Kasumi-1 (cell line): ENCODE results near the gene PDE4B.

Source experiments
- DNase-seq, 2 experiments: peaks; one replicate each; lab custom pipeline; 2025; lab: John Stamatoyannopoulos, UW

PDE4B gene

DNA sequence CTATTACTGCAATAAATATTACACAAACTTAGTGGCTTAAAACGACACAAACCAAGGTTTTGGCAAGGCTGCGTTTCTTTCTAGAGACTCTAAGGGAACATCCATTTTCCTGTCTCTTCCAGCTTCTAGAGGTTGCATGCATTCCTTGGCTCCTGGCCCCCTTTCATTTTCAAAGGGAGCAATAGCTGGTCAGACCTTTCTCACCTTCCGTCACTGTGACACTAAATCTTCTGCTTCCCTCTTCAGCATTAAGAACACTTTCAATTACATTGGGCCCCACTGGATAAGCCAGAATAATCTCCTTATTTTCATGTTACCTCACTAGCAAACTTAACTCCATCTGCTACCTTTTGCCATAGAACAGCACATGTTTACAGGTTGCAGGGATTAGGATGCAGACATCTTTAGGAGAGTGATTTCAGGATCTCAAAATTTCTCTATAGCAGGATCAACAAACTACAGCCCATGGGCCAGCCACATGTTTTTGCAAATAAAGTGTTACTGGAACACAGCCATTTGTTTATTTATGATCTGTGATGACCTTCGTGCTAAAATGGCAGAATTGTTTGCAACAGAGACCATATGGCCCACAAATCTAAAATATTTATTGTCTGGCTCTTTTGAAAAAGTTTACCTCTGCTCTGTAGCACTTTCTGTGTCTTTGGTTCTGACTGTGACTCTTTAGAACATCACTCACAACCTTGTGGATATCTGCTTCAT lies 519.7 kb downstream of the PDE4B start:
- DNase-seq, result no peak

DNA sequence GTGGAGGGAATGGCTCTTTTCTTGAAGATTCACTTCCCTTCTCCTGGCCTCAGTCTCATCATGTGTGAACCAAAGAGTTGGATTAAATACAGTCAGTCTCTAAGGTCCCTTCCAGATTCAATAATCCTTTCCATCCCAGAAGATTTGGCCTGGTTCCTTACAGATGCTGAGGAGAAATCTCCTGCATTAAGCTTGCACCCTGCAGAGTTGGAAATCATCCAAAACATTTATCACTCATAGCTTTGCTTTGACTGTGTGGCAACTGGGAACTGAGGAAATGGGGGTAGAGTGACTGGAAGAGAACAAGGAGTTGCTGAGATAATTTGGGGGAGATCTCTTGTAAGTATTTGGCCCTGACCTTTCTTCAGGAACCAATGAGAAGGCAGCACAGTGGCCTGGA lies 520.7 kb downstream of the PDE4B start:
- no peak for DNase-seq

DNA sequence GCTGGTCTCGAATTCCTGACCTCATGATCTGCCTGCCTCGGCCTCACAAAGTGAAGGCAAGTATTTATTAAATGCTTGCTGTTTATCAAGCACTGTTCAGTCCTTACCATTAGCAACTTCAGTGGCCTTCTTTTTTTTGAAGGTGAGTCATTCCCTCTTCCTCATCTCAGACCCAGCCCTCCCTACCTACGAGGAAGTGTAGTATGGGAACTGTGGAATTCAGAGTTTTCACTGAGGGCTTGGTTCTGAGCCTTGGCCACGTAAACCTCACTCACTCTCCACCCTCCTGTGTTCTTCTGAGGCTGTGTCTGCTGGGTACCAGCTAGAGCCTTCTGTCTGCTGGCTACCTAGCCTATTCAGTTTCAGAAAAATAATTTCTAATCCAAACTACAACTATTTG lies 523.0 kb downstream of the PDE4B start:
- DNase-seq, result no peak

DNA sequence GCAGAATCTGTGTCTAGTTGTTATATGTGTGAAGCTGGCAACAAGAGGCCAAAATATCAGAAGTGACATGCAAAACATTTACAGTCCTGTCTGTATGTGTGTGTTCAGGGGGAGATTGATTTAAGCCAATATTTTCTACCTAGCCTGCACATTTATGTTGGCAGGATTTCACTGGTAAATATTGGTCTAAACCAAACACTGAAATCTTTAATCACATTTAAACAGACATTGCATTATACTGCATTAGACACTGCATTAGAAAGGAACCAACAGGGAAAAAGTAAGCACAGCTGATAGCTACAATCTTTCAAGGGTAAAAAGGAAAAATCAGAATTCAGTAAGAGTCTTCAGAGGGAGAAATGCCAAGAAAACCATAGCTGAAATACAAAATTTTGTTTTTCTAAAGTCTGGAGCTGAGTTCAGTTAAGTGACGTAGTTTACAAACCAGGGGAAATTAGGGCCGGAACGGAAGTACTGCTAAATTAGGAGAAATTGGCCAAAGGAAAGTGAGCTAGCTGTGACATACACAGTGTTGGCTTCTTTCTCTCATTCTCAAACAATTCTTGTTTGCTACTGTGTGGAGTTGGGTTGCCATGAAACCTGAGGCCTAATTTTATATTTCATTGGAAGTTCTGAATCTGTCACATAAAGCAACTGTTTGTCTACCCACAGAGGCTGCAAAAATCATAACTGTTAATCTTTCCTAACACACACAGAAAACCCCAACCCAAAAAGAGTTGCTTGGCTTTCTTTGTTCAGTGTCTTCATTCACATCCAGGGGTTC lies 524.0 kb downstream of the PDE4B start:
- DNase-seq, result no peak

DNA sequence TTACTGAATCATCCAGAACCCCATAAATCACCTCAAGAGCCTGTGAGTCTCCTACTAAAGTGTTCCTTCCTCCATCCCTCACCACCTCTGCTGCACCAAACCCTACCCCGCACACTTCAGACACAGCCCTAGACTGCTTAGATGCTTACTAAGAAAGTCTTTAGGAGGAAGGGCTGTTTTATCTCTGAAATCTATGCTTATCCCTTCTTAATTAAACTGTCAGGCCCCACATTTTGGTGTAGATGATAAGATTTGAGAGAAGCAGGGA lies 524.5 kb downstream of the PDE4B start:
- DNase-seq, result no peak

DNA sequence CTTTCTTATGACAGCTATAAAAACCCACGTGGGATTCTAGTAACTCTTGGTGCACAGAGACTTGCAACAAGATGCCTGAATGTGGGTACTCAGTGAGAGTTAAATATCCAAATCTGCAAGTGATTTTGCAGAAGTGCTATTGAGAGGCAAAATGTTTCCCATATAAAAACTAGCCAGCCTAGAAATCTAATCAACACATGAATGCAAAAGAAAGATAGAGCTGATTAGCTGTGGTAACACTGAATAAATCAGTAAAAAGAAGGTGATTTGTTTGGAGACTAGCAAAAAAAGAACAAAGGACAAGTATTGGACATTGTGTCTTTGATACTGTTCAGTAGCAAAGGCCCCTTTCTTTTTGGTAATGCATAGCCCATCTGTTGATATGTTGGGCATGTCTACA lies 527.5 kb downstream of the PDE4B start:
- no peak for DNase-seq

DNA sequence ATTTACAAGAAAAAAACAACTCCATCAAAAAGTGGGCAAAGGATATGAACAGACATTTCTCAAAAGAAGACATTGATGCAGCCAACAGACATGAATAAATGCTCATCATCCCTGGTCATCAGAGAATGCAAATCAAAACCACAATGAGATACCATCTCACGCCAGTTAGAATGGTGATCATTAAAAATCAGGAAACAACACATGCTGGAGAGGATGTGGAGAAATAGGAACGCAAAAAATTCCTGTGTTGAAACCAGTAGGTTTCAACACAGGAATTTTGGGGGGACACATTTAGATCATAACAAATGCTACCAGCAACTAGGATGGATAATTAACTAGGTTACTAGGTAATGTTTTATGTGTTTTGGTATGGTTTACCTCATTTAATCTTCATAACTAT lies 529.8 kb downstream of the PDE4B start:
- peak in 1 of 2 experiments; percentile 9 for DNase-seq

DNA sequence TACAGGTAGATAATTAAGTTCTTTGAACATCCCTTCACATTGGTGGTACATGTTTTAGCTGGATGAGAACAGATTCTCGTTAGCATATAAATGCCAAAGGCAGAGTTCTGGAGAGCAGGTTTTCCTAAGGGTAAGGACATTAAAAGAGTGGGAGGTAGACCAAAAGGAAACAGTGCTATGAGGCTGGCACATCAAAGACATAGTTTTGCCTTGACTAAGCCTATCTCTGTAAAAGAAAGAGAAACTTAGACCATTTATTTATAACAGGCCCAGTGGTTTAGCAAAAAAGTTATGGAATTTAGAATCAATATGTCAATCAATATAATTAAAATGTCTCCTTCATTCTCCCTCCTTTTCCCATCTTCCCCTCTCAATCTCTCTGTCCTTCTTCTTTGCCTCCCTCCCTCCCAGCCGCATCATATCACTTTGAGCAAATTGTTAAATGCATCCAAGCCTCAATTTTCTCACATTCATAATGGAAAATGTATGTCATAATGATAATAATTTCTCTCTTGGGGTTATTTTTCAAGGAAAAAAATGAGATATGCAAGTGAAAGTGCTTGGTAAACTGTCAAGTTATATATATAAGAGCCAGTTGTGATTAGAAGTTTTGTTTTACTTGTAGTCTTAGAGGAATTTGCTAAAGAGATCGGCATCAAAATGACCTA lies 531.4 kb downstream of the PDE4B start:
- no peak for DNase-seq

DNA sequence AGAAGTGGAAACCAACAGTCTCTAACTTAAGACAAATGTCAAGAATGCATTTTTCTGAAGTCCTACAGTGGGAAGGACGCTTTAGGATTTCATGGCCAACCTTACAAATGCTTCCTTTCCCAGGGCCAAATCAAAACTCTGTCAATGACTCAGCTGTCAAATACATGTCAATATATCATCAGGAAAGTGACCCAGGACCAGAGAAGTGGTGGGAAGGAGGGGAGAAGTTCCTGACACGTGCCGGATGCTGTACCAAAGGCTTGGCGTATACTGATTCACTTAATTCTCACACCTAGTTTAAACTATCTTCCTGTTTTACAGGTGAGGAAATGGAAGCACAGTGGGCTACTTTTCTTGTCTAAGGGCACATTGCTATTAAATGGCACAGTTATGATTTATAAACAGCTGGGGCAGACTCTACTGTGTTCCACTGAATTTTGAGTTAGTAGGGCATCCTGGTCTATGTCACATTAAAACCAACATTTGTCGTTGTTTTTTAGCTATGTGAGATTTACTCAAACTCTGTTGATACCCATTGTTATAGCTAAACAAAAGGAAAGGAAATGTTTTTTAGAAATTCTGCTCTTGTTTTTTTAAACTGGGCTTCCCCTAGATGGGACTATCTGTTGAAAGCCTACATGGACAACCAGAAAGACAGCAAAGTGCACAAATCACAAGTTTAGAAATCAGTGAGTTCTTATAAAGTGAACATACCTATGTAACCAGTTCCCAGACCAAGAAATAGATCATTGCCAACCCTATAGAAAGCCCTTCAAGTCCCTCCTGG lies 533.1 kb downstream of the PDE4B start:
- DNase-seq, result no peak

DNA sequence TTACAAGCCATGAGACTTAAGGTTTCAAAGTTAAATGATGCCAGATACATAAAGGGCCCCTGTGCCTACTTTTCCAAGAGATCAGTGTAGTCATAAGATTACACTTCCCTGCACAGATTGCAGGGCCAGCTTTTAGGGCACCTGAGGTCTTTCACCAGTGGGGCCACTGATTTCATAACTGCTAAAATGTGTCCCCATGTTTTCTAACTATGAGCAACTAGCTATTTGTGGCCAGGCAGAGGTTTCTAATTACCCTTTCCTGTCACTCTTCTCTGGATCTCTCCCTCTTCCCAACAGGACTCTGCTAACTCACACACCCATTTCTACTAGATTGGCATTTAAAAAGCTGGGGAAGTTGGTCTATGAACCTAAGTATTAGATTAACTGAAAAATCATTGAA lies 534.2 kb downstream of the PDE4B start:
- no peak for DNase-seq

DNA sequence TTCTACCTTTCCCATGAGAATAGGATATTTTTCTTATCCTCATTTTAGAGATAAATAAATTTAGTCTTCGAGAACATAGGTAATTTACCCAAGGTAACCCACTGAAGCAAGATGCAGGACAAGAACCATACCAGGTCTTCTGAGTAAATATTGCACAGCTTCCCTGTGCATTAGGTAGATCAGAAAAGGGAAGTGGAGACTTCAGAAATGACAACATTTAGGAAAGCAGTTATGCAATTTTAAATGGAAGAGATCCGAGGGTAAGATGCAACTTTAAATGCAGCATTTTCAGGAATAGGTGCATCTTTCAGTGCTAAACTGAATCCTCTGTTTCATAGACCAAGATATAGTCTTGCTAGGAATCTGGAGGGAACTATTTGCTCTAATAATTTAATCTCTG lies 534.9 kb downstream of the PDE4B start:
- peak; percentile 37 to 68 for DNase-seq

DNA sequence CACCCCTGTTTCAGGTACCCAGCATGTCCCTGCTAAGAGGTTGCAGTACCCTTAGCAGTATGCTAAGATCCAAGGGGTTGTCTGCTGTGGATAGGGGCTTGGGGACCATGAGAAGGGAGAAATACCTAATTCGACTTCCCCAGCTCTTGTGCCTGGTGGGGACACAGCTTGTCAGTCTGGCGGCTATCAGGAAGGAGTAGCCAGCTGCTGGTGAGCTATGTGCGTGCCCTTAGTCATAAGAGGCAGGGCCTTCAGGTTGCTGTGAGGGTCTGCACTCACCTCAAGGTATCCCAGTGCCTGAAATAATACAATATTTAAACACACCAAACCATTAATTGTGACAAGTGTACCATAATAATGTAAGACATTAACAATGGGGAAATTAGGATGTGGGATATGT lies 536.2 kb downstream of the PDE4B start:
- DNase-seq, result no peak

DNA sequence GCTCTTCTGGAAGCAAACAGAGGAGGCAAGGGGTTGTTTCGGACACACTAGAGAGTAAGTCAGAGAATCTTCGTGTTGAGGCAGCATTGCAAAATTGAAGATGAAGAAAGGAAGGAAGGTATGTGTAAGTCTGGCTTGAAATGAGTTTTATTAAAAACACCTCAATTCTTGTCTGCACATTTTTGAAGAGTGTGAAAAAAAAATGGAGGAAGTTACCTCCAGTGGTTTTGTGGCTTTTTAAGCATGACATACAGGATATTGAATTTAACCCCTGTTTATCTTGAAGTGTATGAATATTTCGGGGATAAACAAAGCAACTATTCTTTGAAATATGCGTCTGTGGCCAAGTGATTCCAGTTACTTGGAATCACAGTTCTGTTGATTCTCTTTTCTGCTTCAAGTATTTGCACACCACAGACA lies 538.0 kb downstream of the PDE4B start:
- DNase-seq, result peak; percentile 18 to 31

DNA sequence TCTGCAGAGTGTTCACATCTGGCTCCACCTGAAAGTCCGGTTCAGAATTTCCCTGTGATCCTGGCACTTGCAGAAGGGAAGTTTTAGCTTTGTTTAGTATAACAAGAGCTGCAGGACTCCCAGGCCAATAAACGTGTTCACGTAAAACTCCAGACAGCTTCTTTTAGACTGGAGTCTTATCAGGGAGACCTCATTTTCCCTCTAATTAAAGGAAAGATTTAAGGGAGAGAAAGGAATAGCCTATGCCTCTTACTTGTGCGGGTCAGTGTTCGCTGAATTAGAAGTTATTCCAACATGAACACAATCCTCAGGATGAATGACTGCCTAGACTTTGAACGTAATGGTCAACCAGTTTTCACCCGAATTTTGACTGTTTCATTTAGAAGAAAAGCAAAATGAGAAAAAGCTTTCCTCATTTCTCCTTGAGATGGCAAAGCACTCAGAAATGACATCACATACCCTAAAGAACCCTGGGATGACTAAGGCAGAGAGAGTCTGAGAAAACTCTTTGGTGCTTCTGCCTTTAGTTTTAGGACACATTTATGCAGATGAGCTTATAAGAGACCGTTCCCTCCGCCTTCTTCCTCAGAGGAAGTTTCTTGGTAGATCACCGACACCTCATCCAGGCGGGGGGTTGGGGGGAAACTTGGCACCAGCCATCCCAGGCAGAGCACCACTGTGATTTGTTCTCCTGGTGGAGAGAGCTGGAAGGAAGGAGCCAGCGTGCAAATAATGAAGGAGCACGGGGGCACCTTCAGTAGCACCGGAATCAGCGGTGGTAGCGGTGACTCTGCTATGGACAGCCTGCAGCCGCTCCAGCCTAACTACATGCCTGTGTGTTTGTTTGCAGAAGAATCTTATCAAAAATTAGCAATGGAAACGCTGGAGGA lies 539.2 kb downstream of the PDE4B start:
- peak; percentile 56 to 60 for DNase-seq

DNA sequence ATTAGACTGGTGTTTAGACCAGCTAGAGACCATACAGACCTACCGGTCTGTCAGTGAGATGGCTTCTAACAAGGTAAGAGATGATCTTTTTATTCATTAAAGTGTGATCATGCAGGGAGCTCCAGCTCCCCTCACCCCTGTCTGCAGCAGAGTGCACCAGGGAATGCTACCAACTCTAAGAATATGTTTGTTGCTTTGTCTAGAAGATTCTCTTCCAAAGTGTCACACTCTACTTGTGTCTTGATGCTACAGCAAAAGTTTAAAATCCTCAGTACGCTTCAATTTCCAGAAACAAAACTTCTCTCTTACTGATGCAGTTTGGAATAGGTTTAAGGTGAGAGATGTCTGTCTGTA lies 539.8 kb downstream of the PDE4B start:
- no peak for DNase-seq

DNA sequence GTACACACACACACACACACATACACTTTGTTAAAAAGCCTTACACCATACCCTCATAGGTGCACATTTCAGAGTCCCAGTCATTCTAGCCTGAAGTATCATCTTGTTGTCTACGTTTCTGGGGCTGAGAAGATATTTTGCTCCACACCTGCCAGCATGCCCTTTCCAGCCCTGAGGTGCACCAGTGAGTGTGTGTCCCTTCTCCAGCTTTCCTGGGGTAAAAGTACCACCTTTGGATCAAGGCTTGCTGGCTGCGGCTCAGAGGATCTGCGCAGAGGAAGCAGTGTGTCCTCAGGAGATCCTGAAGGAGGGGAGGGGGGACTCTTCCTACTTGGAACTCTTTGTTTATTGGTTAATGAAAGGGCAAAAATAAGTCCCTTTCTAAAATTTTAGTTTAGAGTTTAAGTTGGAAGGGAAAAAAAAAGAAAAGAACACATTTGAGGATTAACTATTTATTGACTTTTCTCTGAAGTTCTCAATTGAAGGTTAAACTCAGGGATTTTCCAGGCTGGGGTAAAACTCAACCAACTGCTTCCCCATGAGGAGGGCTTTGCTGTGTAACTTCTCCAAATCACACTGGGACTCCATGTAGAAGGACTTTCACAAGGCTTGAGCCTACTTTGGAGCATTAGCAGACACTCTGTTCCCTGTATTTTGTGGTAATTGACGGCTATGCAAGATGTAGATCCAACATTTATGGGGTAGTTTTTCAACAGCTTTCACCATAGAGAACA lies 540.9 kb downstream of the PDE4B start:
- peak; percentile 4 to 12 for DNase-seq

DNA sequence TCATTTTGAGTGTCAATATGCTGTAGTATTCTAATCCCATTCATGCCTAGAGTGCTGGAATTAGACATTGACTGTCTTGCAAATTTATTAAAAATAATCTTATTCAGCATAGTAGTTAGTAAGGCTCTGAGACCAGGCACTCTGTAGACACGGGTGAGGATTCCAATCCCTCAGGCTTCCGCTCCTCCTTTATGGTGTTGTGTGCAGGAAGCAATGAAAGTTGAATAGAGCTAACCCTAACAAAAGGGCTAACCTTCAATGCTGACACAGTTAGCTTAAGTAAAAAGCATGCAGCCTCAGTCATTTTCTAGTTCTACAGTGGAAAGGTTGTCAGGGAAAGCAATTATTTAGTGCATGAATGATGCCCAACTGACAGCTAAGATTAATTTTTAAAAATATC lies 541.6 kb downstream of the PDE4B start:
- DNase-seq, result no peak

DNA sequence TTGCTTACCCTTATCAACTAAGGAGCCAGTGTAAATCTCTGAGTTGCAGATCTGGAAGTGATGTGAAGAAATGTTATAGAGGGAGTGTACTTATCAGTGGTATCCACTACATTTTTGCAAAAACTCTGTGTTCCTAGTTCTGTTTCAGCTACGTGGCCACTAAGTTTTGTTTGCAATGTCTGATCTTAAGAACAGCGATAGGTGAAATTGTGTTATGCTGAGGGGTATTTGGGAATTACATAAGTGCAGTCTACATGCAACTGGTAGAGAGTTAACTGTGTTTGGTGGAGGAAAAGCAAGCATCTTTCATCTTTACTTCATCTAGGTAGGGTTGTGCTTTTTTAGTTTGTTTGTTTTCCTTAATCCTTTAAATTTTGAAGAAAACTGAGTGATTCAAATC lies 542.4 kb downstream of the PDE4B start:
- no peak for DNase-seq

DNA sequence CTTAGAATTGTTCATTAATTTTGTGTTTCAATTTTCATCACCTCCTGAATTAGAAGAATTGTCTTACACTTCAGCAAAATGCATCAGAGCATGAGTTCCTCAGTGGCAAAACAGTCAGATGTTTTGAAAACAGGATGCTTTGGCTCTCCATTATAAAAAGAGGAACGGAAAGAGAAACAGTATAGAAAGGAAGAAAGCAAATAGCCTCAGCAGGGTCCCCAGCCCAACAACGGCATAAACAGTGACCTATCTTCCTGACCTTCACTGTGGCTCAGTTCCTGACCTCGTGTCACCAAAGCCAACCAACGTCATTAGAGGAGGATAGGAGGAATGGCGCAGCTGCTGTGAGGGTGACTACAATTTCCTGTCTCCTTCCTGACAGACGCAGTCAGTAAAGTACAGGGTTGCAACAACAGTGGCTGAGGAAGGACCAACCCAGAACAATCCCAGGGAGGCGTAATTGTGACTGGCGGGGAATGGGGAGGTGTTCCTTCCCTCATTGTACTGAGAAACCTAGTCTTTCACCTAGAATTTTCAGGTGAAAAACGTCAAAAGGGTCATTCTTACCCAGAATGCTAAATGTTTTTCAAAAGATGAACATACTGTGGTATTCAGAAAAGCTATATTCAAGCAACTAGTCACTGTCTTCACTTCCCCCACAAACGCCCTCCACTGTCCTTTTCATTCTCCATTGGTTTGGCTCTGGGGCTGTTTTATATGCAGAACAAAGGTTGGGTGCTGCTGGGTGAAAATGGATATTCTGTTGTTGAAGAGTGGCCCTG lies 543.4 kb downstream of the PDE4B start:
- peak; percentile 86 to 89 for DNase-seq

DNA sequence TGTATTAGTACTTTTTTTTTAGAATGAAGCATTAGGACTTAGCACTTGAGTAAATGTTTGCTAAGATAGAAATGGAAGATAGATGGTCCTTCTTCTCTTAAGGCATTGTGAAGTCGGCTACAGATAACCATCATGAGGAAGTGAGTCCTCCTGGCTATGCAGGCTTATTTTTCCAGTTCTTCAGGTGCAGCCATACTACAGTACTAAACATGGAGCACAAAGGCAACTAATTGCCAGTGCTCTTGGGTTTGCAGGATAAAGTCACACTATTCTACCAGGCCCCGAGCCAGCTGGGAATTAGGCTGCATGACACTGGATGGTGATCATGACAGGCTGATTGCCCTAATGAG lies 543.9 kb downstream of the PDE4B start:
- no peak for DNase-seq
